ENCODE measurements around the gene SOHLH2.

SOHLH2 gene

GRCh38 chr13:36183901-36184300 is 30.5 kb downstream of the SOHLH2 start:
- DNase-seq, result no peak

GRCh38 chr13:36175621-36176020 is 38.7 kb downstream of the SOHLH2 start:
- DNase-seq, result no peak

GRCh38 chr13:36174923-36175322 is 39.4 kb downstream of the SOHLH2 start:
- no peak for DNase-seq

GRCh38 chr13:36173571-36174322 is 40.6 kb downstream of the SOHLH2 start:
- no peak for DNase-seq

GRCh38 chr13:36166046-36166445 is 48.3 kb downstream of the SOHLH2 start:
- DNase-seq, result no peak

GRCh38 chr13:36163809-36164308 is 50.5 kb downstream of the SOHLH2 start:
- no peak for DNase-seq

- no peak for DNase-seq
Observed at GRCh38 chr13:36163286-36163685, 51.1 kb downstream of the SOHLH2 start.

- DNase-seq, result no peak
Observed at GRCh38 chr13:36160297-36160696, 54.1 kb downstream of the SOHLH2 start.

- no peak for DNase-seq
Observed at GRCh38 chr13:36158611-36159010, 55.7 kb downstream of the SOHLH2 start.

- DNase-seq, result no peak
Observed at GRCh38 chr13:36157480-36157879, 56.9 kb downstream of the SOHLH2 start.

GRCh38 chr13:36154567-36155291 is 59.6 kb downstream of the SOHLH2 start:
- DNase-seq, result no peak

GRCh38 chr13:36151591-36151990 is 62.8 kb downstream of the SOHLH2 start:
- DNase-seq, result no peak

- DNase-seq, result no peak
Observed at GRCh38 chr13:36148446-36148845, 65.9 kb downstream of the SOHLH2 start.

- DNase-seq, result no peak
Observed at GRCh38 chr13:36147330-36147729, 67.0 kb downstream of the SOHLH2 start.

GRCh38 chr13:36146511-36147269 is 67.7 kb downstream of the SOHLH2 start:
- DNase-seq, result no peak

- DNase-seq, result no peak
Observed at GRCh38 chr13:36143738-36144137, 70.6 kb downstream of the SOHLH2 start.

GRCh38 chr13:36142735-36143134 is 71.6 kb downstream of the SOHLH2 start:
- no peak for DNase-seq

- DNase-seq, result no peak
Observed at GRCh38 chr13:36135876-36136275, 78.5 kb downstream of the SOHLH2 start.

GRCh38 chr13:36134632-36135031 is 79.7 kb downstream of the SOHLH2 start:
- no peak for DNase-seq

- DNase-seq, result no peak
Observed at GRCh38 chr13:36133950-36134626, 80.3 kb downstream of the SOHLH2 start.

GRCh38 chr13:36132376-36132775 is 82.0 kb downstream of the SOHLH2 start:
- DNase-seq, result no peak

- DNase-seq, result no peak
Observed at GRCh38 chr13:36131931-36132297, 82.4 kb downstream of the SOHLH2 start.

All from GF-D8 (cell line).